HCT116 (cell line): ENCODE data around the gene FCHO1. TPM values are rescaled to one million over a fixed set of nuclear protein-coding genes. Genes with fewer than 3 reads are reported as not detected.

Source experiments
- ATAC-seq: fragments of 200-7000 bp; cut with Tn5 transposase; 2 replicates; pipeline ENCODE4 v1.9.1; 2020; ENCODE audit warnings: mild to moderate bottlenecking, moderate library complexity
- BruUV-seq: library from RNA; stranded (reverse); fragments of 400-500 nt; replicated peaks from 2 replicates; lab custom pipeline; 2021; lab: Mats Ljungman, UMichigan
- CTCF ChIA-PET: fragments of 300-600 bp; sonication (Branson Sonifier 250); formaldehyde crosslinking; loops from one replicate; lab custom pipeline; 2021; ENCODE audit warnings: antibody characterized with exemption; lab: Charles Lee
- POLR2A ChIA-PET: fragments of 300-600, 350-600 bp; sonication (Branson Sonifier 250); formaldehyde crosslinking; loops from one replicate; lab custom pipeline; 2021; ENCODE audit warnings: antibody characterized with exemption; lab: Charles Lee
- RAD21 ChIA-PET, 2 experiments: fragments of 300-600 bp; sonication (Branson Sonifier 250); formaldehyde crosslinking; loops; one replicate each; lab custom pipeline; 2023; ENCODE audit warnings: low total read pairs in 2 of 2; ENCODE audit not compliant: uncharacterized antibody in 2 of 2, unreplicated experiment in 2 of 2, low non-redundant PET in 1 of 2; lab: Charles Lee
- DNase-seq: peaks from one replicate; pipeline ENCODE4 v3.0.0-alpha.2; 2010; ENCODE audit warnings: low read depth, low spot score
- H2AFZ ChIP-seq: fragments of 200-600 bp; shearing (Covaris generic), sonication (generic); 2 replicates; pipeline ENCODE4 v1.6.1; 2017; ENCODE audit warnings: low read depth, mixed run types, mixed read lengths, antibody characterized with exemption, low read length; ENCODE audit not compliant: poor library complexity, severe bottlenecking
- H3K27ac ChIP-seq: 2 replicates; pipeline ENCODE4 v1.5.1; 2012; ENCODE audit warnings: low read depth, low read length
- H3K27me3 ChIP-seq: fragments of 200-600 bp; sonication (generic); 2 replicates; pipeline ENCODE4 v1.6.1; 2016; ENCODE audit warnings: mixed run types, low read length, mixed read lengths; ENCODE audit not compliant: insufficient read depth
- H3K36me3 ChIP-seq, 2 experiments: fragments of 200-500 bp in 1 of 2; fragments of 200-600 bp in 1 of 2; sonication (Bioruptor generic) in 1 of 2; sonication (generic) in 1 of 2; 2 replicates each; pipeline versions ENCODE4 v1.5.1 to v1.6.1; 2014 to 2016; ENCODE audit warnings: low read length in 2 of 2, inconsistent platforms in 1 of 2, mixed read lengths in 1 of 2, mixed run types in 1 of 2; ENCODE audit not compliant: insufficient read depth in 2 of 2, control insufficient read depth in 1 of 2
- H3K4me1 ChIP-seq, 2 experiments: fragments of 200-600 bp in 1 of 2; sonication (generic) in 1 of 2; 2 replicates each; pipeline versions ENCODE4 v1.5.1 to v1.6.1; 2012 to 2017; ENCODE audit warnings: low read length in 2 of 2, inconsistent platforms in 1 of 2, mild to moderate bottlenecking in 1 of 2, mixed read lengths in 1 of 2, mixed run types in 1 of 2, moderate library complexity in 1 of 2; ENCODE audit not compliant: insufficient read depth in 2 of 2, control insufficient read depth in 1 of 2
- H3K4me2 ChIP-seq: fragments of 200-600 bp; sonication (generic); 2 replicates; pipeline ENCODE4 v1.6.1; 2017; ENCODE audit warnings: mixed run types, low read length, mixed read lengths
- H3K4me3 ChIP-seq, 2 experiments: fragments of 200-600 bp in 1 of 2; sonication (generic) in 1 of 2; replicated peaks in 1 of 2; 2 replicates each; pipeline ENCODE4 v1.5.1; 2011 to 2016; ENCODE audit warnings: low read length in 2 of 2, control low read depth in 1 of 2, low read depth in 1 of 2, mild to moderate bottlenecking in 1 of 2, mixed read lengths in 1 of 2, mixed run types in 1 of 2
- H3K79me2 ChIP-seq: fragments of 200-600 bp; sonication (generic); 2 replicates; pipeline ENCODE4 v1.6.1; 2017; ENCODE audit warnings: mild to moderate bottlenecking, mixed run types, low read length, moderate library complexity, mixed read lengths; ENCODE audit not compliant: insufficient read depth
- H3K9ac ChIP-seq: fragments of 200-600 bp; sonication (generic); 2 replicates; pipeline ENCODE4 v1.6.1; 2016; ENCODE audit warnings: low read length, mixed read lengths
- H3K9me2 ChIP-seq: fragments of 200-600 bp; sonication (generic), shearing (Covaris generic); 2 replicates; pipeline ENCODE4 v1.6.1; 2017; ENCODE audit warnings: mixed run types, mild to moderate bottlenecking, moderate library complexity; ENCODE audit not compliant: insufficient read depth
- H3K9me3 ChIP-seq, 2 experiments: fragments of 200-500 bp in 1 of 2; fragments of 200-600 bp in 1 of 2; sonication (Bioruptor generic) in 1 of 2; sonication (generic) in 1 of 2; 2 replicates each; pipeline ENCODE4 v1.6.1; 2014 to 2017; ENCODE audit warnings: low read length in 2 of 2, mixed read lengths in 2 of 2, inconsistent platforms in 1 of 2, low read depth in 1 of 2, mild to moderate bottlenecking in 1 of 2, mixed run types in 1 of 2, moderate library complexity in 1 of 2; ENCODE audit not compliant: control insufficient read depth in 1 of 2, insufficient read depth in 1 of 2
- H4K20me1 ChIP-seq: fragments of 200-600 bp; sonication (generic), shearing (Covaris generic); 2 replicates; pipeline ENCODE4 v1.6.1; 2017; ENCODE audit warnings: mixed run types, mild to moderate bottlenecking, moderate library complexity; ENCODE audit not compliant: insufficient read depth
- CBX3 ChIP-seq: IDR thresholded peaks from 2 replicates; pipeline ENCODE4 v1.6.1; 2012; ENCODE audit warnings: low read depth
- CTCF ChIP-seq, 3 experiments: fragments of 200-600 bp in 1 of 3; sonication (generic) in 1 of 3; IDR thresholded peaks in 2 of 3; conservative IDR thresholded peaks in 1 of 3; 2 replicates each; pipeline ENCODE4 v1.5.1; 2012 to 2017; ENCODE audit warnings: low read depth in 2 of 3, low read length in 2 of 3, antibody characterized with exemption in 1 of 3, borderline replicate concordance in 1 of 3, control low read depth in 1 of 3, mild to moderate bottlenecking in 1 of 3, mixed read lengths in 1 of 3, mixed run types in 1 of 3, moderate library complexity in 1 of 3; ENCODE audit not compliant: insufficient read depth in 1 of 3
- EGR1 ChIP-seq: IDR thresholded peaks from 2 replicates; pipeline ENCODE4 v1.6.1; 2012; ENCODE audit warnings: low read depth
- EZH2 ChIP-seq: fragments of 200-600 bp; sonication (generic); IDR thresholded peaks from 2 replicates; pipeline ENCODE4 v1.6.1; 2017; ENCODE audit warnings: antibody characterized with exemption, mixed run types
- EZH2phosphoT487 ChIP-seq: fragments of 200-600 bp; IDR thresholded peaks from 2 replicates; pipeline ENCODE4 v1.6.1; 2018; ENCODE audit warnings: antibody characterized with exemption, borderline replicate concordance
- FOSL1 ChIP-seq: IDR thresholded peaks from 2 replicates; pipeline ENCODE4 v1.6.1; 2012; ENCODE audit warnings: low read depth
- JUND ChIP-seq: IDR thresholded peaks from 2 replicates; pipeline ENCODE4 v1.6.1; 2012
- MAX ChIP-seq: IDR thresholded peaks from 2 replicates; pipeline ENCODE4 v1.6.1; 2012
- POLR2A ChIP-seq: IDR thresholded peaks from 2 replicates; pipeline ENCODE4 v1.7.0; 2011; ENCODE audit warnings: borderline replicate concordance; ENCODE audit not compliant: insufficient read depth, insufficient read length; ENCODE audit errors: extremely low read depth
- REST ChIP-seq: IDR thresholded peaks from 2 replicates; pipeline ENCODE4 v1.6.1; 2012; ENCODE audit warnings: low read depth
- SIN3A ChIP-seq: IDR thresholded peaks from 2 replicates; pipeline ENCODE4 v1.6.1; 2012; ENCODE audit warnings: low read depth
- SP1 ChIP-seq: IDR thresholded peaks from 2 replicates; pipeline ENCODE4 v1.6.1; 2012; ENCODE audit warnings: low read depth
- SRF ChIP-seq: IDR thresholded peaks from 2 replicates; pipeline ENCODE4 v1.6.1; 2012; ENCODE audit warnings: low read depth
- TCF7L2 ChIP-seq: IDR thresholded peaks from 2 replicates; pipeline ENCODE4 v1.7.0; 2011; ENCODE audit warnings: borderline replicate concordance, inconsistent platforms; ENCODE audit not compliant: insufficient read depth, insufficient read length; ENCODE audit errors: extremely low read depth
- ZFX ChIP-seq: fragments of 450-650 bp; IDR thresholded peaks from 2 replicates; pipeline ENCODE4 v1.6.1; 2017
- ZNF274 ChIP-seq: fragments of 200-500 bp; sonication (Bioruptor generic); IDR thresholded peaks from 2 replicates; pipeline ENCODE4 v1.6.1; 2014; ENCODE audit warnings: mild to moderate bottlenecking, low read depth, low read length, inconsistent platforms
- intact Hi-C: fragments of 100-400 bp; cut with micrococcal nuclease; formaldehyde crosslinking; loops from 2 replicates; pipeline ENCODE4 v1.10.0; 2022
- total RNA-seq: library from RNA; stranded (reverse); gene quantifications from one replicate; pipeline ENCODE4 v1.2.1, GENCODE V29; 2021; ENCODE audit not compliant: unreplicated experiment

FCHO1 gene
- total RNA-seq, 1 experiment from 2014 or later = 28.1 TPM

GRCh38 chr19:17806945-17807344 is 55.7 kb downstream of the FCHO1 start:
- ATAC-seq (peak; percentile 20; the same call in 1 of the 2 replicates), DNase-seq (no peak)
- Histone ChIP-seq H3K4me1 (peaks cover 4 to 15% of the 10 kb centered on the region in 2 experiments; a peak in 2 of 4 replicates), H3K27ac (no peak overlapping the region), H2AFZ (no peak overlapping the region), H3K4me2 (no peak overlapping the region), H3K4me3 (no peak overlapping the region), H3K9ac (no peak overlapping the region), H3K79me2 (peaks cover 4% of the 10 kb centered on the region; the same call in 1 of the 2 replicates), H3K9me3 (no peaks in the 10 kb centered on the region), H4K20me1 (no peaks in the 10 kb centered on the region), H3K27me3 (no peaks in the 10 kb centered on the region), H3K36me3 (peaks cover 0 to 5% of the 10 kb centered on the region in 2 experiments; a peak in 2 of 4 replicates), H3K9me2 (no peaks in the 10 kb centered on the region)
- RAD21 ChIA-PET = no interaction called here
- BruUV-seq = no TSS peak
- CTCF ChIA-PET = no interaction called here
- POLR2A ChIA-PET = no interaction called here
- TF ChIP-seq SRF = peak; percentile 56; the same call in 1 of the 2 replicates
- no peak for TF ChIP-seq EGR1
- intact Hi-C loops = no loop called here

- no peak overlapping the region for H3K9ac ChIP-seq
- H3K4me3 ChIP-seq = no peak overlapping the region
- no peak overlapping the region for H3K27ac ChIP-seq
- no peak for ATAC-seq
- peaks cover 4 to 11% of the 10 kb centered on the region in 2 experiments; a peak in 2 of 4 replicates for H3K4me1 ChIP-seq
- POLR2A ChIA-PET = no interaction called here
- RAD21 ChIA-PET = no interaction called here
- BruUV-seq = no TSS peak
- CTCF ChIA-PET = no interaction called here
- H3K36me3 ChIP-seq = peaks cover 0 to 5% of the 10 kb centered on the region in 2 experiments; a peak in 2 of 4 replicates
- no peak overlapping the region for H2AFZ ChIP-seq
- H3K9me3 ChIP-seq = no peaks in the 10 kb centered on the region
- no peak overlapping the region for H3K4me2 ChIP-seq
- peaks cover 4% of the 10 kb centered on the region; the same call in 1 of the 2 replicates for H3K79me2 ChIP-seq
- intact Hi-C loops = no loop called here
- DNase-seq = no peak
- H4K20me1 ChIP-seq = no peaks in the 10 kb centered on the region
- H3K27me3 ChIP-seq = no peaks in the 10 kb centered on the region
- no peaks in the 10 kb centered on the region for H3K9me2 ChIP-seq
- TF ChIP-seq TCF7L2 (no peak), REST (no peak), ZFX (no peak), CTCF (IDR thresholded peaks at IDR 0.05 in 2 of 3, conservative IDR thresholded peaks at IDR 0.05 in 1 of 3; ENCODE audit: borderline replicate concordance in 1 of 3, insufficient read depth in 1 of 3, low read depth in 2 of 3, low read length in 2 of 3) (no peak), SP1 (no peak), FOSL1 (no peak), JUND (no peak), EZH2phosphoT487 (no peak), POLR2A (no peak), SRF (no peak), MAX (no peak), EZH2 (no peak), SIN3A (no peak), ZNF274 (no peak), CBX3 (no peak)
These were observed 56.5 kb downstream of the FCHO1 start for GRCh38 chr19:17807731-17808316.
